Fibroblast of mammary gland (primary cell): ENCODE data around the gene MSLN.

Experiments used
- DNase-seq: peaks from one replicate; pipeline ENCODE4 v3.0.0-alpha.2; 2010; ENCODE audit warnings: low read depth
- H3K4me3 ChIP-seq: 2 replicates; pipeline ENCODE4 v1.5.1; 2011; ENCODE audit warnings: low read depth, mild to moderate bottlenecking, low read length, moderate library complexity; ENCODE audit not compliant: control insufficient read depth
- TF ChIP-seq, protein P1 (sequence below): conservative IDR thresholded peaks from 2 replicates; pipeline ENCODE4 v1.5.1; 2011; ENCODE audit warnings: low read depth, low read length, inconsistent platforms; ENCODE audit not compliant: control insufficient read depth, insufficient read depth

Gene MSLN

DNA sequence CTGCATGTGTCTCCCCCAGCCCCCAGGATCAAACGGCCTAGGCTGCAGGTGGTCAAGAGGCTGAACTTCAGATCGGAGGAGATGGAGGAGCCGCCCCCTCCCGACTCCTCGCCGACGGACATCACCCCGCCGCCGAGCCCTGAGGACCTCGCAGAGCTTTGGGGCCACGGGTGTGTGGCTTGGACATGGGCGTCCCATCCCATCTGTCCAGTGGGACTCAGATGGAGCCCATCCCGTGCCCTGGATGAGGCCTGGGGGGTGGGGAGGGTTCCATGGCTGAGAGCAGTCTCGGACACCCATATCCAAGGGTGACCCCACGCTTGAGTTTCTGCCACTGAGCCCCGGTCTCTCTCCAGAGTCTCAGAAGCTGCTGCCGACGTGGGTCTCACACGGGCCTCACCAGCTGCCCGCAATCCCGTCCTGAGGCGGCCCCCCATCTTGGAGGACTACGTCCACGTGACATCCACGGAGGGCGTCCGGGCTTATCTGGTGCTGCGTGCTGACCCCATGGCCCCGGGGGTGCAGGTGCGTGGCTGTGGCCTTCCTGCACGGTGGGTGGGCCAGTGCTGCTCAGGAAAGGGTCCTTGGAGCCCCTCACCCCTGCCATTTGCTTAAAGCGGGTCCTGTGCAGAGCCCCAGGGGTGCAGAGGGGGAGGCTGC, 28.8 kb downstream of the MSLN start:
- no peak for DNase-seq
- TF ChIP-seq, protein P1, sequence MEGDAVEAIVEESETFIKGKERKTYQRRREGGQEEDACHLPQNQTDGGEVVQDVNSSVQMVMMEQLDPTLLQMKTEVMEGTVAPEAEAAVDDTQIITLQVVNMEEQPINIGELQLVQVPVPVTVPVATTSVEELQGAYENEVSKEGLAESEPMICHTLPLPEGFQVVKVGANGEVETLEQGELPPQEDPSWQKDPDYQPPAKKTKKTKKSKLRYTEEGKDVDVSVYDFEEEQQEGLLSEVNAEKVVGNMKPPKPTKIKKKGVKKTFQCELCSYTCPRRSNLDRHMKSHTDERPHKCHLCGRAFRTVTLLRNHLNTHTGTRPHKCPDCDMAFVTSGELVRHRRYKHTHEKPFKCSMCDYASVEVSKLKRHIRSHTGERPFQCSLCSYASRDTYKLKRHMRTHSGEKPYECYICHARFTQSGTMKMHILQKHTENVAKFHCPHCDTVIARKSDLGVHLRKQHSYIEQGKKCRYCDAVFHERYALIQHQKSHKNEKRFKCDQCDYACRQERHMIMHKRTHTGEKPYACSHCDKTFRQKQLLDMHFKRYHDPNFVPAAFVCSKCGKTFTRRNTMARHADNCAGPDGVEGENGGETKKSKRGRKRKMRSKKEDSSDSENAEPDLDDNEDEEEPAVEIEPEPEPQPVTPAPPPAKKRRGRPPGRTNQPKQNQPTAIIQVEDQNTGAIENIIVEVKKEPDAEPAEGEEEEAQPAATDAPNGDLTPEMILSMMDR: no peak
- peak overlapping the region; percentile 71 for H3K4me3 ChIP-seq

DNA sequence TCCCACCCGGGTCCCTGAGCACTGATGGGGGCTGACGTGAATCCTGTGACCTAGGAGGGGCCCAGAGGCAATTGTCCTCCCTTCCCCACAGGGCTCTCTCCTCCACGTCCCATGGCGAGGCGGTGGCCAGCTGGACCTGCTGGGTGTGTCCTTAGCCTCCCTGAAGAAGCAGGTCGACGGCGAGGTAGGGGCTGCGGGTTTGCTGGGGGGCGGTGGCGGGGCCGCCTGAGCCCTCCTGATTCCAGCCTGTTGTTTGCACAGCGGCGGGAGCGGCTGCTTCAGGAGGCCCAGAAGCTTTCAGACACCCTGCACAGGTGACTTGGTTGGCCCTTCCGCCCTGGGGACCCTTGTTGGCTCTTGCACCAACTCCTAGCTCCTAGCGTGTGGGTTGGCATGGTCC, 29.6 kb downstream of the MSLN start:
- TF ChIP-seq, protein P1: no peak
- no peak overlapping the region for H3K4me3 ChIP-seq
- DNase-seq: no peak

DNA sequence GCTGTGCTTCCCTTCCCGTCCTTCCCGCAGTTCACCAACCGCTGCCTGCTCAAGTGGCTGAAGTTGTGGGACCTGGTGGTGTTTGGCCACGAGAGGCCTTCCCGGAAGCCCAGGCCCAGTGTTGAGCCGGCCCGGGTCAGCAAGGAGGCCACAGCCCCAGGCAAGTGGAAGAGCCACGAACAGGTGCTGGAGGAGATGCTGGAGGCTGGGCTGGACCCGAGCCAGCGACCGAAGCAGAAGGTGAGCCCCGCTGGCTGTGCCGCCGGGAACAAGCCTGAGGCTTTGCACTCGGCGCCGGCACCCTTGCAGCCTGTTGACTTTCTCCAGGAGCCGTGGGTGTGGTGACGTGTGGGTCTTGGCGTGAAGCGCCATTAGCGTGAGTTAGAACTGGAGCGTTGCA, 30.6 kb downstream of the MSLN start:
- DNase-seq: no peak
- TF ChIP-seq, protein P1: no peak
- no peak overlapping the region for H3K4me3 ChIP-seq

DNA sequence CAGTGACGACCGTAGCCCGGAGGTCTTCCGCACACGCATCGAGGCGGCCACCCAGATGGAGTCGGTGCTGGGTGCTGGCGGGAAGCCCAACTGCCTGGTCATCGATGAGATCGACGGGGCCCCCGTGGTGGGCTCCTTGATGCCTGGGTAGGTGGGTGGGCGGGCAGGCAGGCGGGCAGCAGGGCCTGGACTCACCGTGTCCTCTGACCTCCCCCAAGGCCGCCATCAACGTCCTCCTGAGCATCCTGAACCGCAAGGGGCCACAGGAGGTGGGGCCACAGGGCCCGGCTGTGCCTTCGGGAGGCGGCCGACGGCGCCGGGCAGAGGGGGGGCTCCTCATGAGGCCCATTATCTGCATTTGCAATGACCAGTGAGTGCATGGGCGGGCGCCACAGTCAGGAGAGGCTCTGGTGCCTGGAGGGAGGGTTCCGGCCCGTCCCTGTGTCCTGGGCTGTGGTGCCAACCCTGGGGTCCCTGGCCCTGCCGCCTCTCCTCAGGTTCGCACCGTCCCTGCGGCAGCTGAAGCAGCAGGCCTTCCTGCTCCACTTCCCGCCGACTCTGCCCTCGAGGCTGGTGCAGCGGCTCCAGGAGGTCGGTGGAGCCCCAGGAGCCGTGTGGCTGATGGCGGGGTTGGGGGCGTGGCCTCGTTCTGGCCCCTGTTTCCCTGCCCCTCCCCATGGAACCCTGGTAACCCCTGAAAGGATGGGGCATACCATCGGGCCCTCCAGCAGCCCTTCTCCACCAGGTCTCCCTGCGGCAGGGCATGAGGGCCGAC, 31.9 kb downstream of the MSLN start:
- no peak overlapping the region for H3K4me3 ChIP-seq
- TF ChIP-seq, protein P1: no peak
- no peak for DNase-seq

DNA sequence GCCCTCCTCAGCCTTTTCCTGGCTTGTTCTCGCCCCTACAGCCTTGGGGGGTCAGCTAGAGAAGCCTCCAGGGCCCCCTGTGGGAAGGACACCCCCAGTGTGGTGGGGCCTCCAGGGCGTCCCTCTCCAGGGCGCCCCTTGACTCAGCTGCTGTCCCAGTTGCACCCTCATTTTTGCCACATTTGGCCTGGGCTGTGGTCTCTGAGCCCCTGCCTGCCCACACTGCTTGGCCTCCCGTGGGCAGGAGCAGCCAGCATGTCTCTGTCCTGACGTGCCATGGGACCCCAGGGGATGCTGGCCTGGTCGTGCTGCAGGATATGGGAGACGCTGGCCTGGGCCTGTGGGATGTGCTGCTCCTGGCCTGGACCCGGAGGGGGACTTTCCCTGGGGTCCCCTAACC, 32.9 kb downstream of the MSLN start:
- TF ChIP-seq, protein P1: no peak
- H3K4me3 ChIP-seq: no peak overlapping the region
- no peak for DNase-seq

DNA sequence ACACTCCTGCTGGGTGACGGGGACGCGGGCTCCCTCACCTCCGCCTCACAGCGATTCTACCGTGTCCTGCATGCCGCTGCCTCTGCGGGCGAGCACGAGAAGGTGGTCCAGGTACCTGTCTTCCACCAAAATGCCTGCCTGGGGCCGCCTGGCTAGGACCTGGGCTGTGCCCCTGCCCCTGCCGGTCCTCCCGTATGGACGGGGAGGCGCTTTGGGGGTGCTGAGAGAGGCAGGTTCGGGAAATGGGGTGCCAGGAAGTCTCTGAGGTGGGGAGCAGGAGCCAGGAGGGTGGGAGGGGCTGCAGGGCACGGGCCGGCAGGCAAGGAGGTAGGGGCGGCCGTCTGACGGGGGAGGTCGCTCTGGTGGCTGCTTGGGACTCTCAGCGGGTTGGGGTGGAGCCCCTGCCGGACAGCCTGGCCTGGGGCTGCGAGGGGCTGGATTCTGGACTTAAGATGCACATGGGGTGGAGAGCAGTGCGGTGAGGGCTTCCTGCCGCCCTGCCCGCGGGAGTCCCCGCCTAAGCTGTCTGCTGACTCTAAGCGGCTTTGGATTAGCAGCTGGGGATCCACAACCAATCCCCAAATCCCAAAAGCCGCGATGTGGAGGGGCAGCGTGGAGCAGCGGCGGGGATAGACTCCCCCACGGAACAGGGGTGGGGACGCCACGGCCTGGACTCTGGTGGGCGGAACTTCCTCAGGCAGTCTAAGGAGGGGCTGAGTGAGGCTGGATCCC, 33.7 kb downstream of the MSLN start:
- no peak overlapping the region for H3K4me3 ChIP-seq
- DNase-seq: no peak
- TF ChIP-seq, protein P1: no peak
